OCI-LY1 (cell line): ENCODE results near the gene SLC35A3.
A peak's percentile ranks its signal among the peaks of the same experiment; 100 is the strongest.
"Not testable (repeated sequence)": the region's sequence is repeated elsewhere in the genome, so short reads cannot be mapped to it uniquely, and the experiment has no call there.

ENCODE experiments used
- H2AFZ ChIP-seq: fragments of 200-600 bp; sonication (generic), shearing (Covaris generic); 2 replicates; pipeline ENCODE4 v1.6.0; 2014; ENCODE audit warnings: antibody characterized with exemption, mild to moderate bottlenecking, low read length
- H3F3A ChIP-seq: fragments of 200-600 bp; sonication (generic), shearing (Covaris generic); 2 replicates; pipeline ENCODE4 v1.6.0; 2014; ENCODE audit warnings: mild to moderate bottlenecking, antibody characterized with exemption, low read length, moderate library complexity; ENCODE audit not compliant: insufficient read depth
- H3K27ac ChIP-seq: fragments of 200-600 bp; sonication (generic); 2 replicates; pipeline ENCODE4 v1.5.1; 2014; ENCODE audit warnings: low read length, mixed run types, mild to moderate bottlenecking, low read depth; ENCODE audit not compliant: poor library complexity, severe bottlenecking
- H3K27me3 ChIP-seq: fragments of 200-600 bp; sonication (generic); 2 replicates; pipeline ENCODE4 v1.6.0; 2014; ENCODE audit warnings: antibody characterized with exemption, mild to moderate bottlenecking, low read length, moderate library complexity; ENCODE audit not compliant: insufficient read depth
- H3K36me3 ChIP-seq: fragments of 200-600 bp; sonication (generic); 2 replicates; pipeline ENCODE4 v1.6.1; 2014; ENCODE audit warnings: mild to moderate bottlenecking, antibody characterized with exemption, low read length, moderate library complexity, mixed read lengths; ENCODE audit not compliant: insufficient read depth
- H3K4me1 ChIP-seq: fragments of 200-600 bp; sonication (generic); 2 replicates; pipeline ENCODE4 v1.5.1; 2014; ENCODE audit warnings: mild to moderate bottlenecking, low read length, moderate library complexity; ENCODE audit not compliant: insufficient read depth, severe bottlenecking
- H3K4me2 ChIP-seq: fragments of 200-600 bp; sonication (generic), shearing (Covaris generic); 2 replicates; pipeline ENCODE4 v1.6.1; 2014; ENCODE audit warnings: low read length
- H3K4me3 ChIP-seq: fragments of 200-600 bp; sonication (generic); 2 replicates; pipeline ENCODE4 v1.5.1; 2014; ENCODE audit warnings: low read length, low read depth, mild to moderate bottlenecking, mixed read lengths; ENCODE audit not compliant: poor library complexity, severe bottlenecking
- H3K79me2 ChIP-seq: fragments of 200-600 bp; shearing (Covaris generic); 2 replicates; pipeline ENCODE4 v1.6.1; 2016; ENCODE audit warnings: mixed run types, low read length, mixed read lengths; ENCODE audit not compliant: insufficient read depth
- H3K9ac ChIP-seq: fragments of 200-600 bp; sonication (generic), shearing (Covaris generic); 2 replicates; pipeline ENCODE4 v1.6.1; 2014; ENCODE audit warnings: mild to moderate bottlenecking, low read length, mixed read lengths
- H3K9me2 ChIP-seq: fragments of 200-600 bp; sonication (generic), shearing (Covaris generic); 2 replicates; pipeline ENCODE4 v1.6.1; 2014; ENCODE audit warnings: low read depth, mild to moderate bottlenecking, low read length, mixed read lengths
- H3K9me3 ChIP-seq: fragments of 200-600 bp; shearing (Covaris generic); 2 replicates; pipeline ENCODE4 v1.6.1; 2014; ENCODE audit warnings: low read length, mixed read lengths
- H4K20me1 ChIP-seq: fragments of 200-600 bp; sonication (generic), shearing (Covaris generic); 2 replicates; pipeline ENCODE4 v1.6.0; 2016; ENCODE audit warnings: mild to moderate bottlenecking, low read length; ENCODE audit not compliant: insufficient read depth
- EZH2 ChIP-seq: fragments of 200-600 bp; sonication (generic), shearing (Covaris generic); IDR thresholded peaks from 2 replicates; pipeline ENCODE4 v1.8.0; 2017; ENCODE audit warnings: borderline replicate concordance, mixed run types, mild to moderate bottlenecking, antibody characterized with exemption, low read length, moderate library complexity, mixed read lengths
- TF ChIP-seq, protein P1 (sequence below): fragments of 200-600 bp; sonication (generic), shearing (Covaris generic); IDR thresholded peaks from 2 replicates; pipeline ENCODE4 v1.5.1; 2017; ENCODE audit warnings: mild to moderate bottlenecking, antibody characterized with exemption, low read length, moderate library complexity, mixed read lengths

SLC35A3 gene

GRCh38 chr1:99969260-99969728 lies 502 bp upstream of the SLC35A3 start:
- Histone ChIP-seq H3K27ac (peak overlapping the region; percentile 75), H2AFZ (peak overlapping the region; percentile 96), H3K27me3 (no peaks in the 10 kb centered on the region), H3K4me1 (peaks cover 23% of the 10 kb centered on the region), H3F3A (no peaks in the 10 kb centered on the region; the same call in 1 of the 2 replicates), H4K20me1 (no peaks in the 10 kb centered on the region), H3K36me3 (no peaks in the 10 kb centered on the region), H3K4me3 (peak overlapping the region; percentile 84), H3K79me2 (peaks cover 18% of the 10 kb centered on the region), H3K4me2 (peak overlapping the region; percentile 89), H3K9me3 (no peaks in the 10 kb centered on the region), H3K9me2 (no peaks in the 10 kb centered on the region), H3K9ac (peak overlapping the region; percentile 83)
- TF ChIP-seq, protein P1, sequence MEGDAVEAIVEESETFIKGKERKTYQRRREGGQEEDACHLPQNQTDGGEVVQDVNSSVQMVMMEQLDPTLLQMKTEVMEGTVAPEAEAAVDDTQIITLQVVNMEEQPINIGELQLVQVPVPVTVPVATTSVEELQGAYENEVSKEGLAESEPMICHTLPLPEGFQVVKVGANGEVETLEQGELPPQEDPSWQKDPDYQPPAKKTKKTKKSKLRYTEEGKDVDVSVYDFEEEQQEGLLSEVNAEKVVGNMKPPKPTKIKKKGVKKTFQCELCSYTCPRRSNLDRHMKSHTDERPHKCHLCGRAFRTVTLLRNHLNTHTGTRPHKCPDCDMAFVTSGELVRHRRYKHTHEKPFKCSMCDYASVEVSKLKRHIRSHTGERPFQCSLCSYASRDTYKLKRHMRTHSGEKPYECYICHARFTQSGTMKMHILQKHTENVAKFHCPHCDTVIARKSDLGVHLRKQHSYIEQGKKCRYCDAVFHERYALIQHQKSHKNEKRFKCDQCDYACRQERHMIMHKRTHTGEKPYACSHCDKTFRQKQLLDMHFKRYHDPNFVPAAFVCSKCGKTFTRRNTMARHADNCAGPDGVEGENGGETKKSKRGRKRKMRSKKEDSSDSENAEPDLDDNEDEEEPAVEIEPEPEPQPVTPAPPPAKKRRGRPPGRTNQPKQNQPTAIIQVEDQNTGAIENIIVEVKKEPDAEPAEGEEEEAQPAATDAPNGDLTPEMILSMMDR: no peak
- TF ChIP-seq EZH2: no peak

DNA sequence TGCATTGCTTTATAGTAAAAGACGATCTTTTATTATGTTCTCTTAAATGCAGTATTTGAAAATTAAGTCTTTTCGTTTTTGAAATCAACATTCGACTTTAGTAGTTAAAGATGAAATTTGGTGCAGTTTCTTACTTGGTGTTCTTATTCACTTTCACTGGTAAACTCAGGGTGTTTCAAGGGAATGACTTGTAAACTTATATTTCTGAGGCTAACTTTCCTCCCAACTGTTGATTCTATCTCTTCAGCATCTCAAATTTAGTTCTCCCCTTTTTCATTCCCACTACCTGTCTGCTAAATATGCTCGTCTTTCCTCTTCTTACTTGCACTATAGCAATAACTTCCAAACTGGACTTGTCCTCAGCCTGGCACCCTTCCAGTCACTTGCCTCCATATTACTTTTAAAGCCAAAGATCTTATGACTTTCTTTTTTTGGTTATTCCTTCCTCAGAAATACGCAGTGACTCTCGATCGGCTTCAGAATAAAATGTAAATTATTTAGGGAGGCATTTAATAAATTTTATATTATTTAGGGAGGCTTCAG lies 988 bp downstream of the SLC35A3 start:
- peak overlapping the region; percentile 5 for H3K27ac ChIP-seq
- peak overlapping the region; percentile 84 for H3K4me3 ChIP-seq
- H3K27me3 ChIP-seq: no peaks in the 10 kb centered on the region
- H3K9me3 ChIP-seq: no peaks in the 10 kb centered on the region
- no peak for TF ChIP-seq EZH2
- TF ChIP-seq, protein P1: no peak
- H3K4me1 ChIP-seq: peaks cover 23% of the 10 kb centered on the region
- peak overlapping the region; percentile 83 for H3K9ac ChIP-seq
- H2AFZ ChIP-seq: no peak overlapping the region
- H4K20me1 ChIP-seq: no peaks in the 10 kb centered on the region
- peaks cover 18% of the 10 kb centered on the region for H3K79me2 ChIP-seq
- no peaks in the 10 kb centered on the region for H3K9me2 ChIP-seq
- H3K36me3 ChIP-seq: peaks cover 9% of the 10 kb centered on the region; the same call in 1 of the 2 replicates
- H3K4me2 ChIP-seq: peak overlapping the region; percentile 89
- H3F3A ChIP-seq: no peaks in the 10 kb centered on the region; the same call in 1 of the 2 replicates

GRCh38 chr1:99972066-99972465 lies 2.3 kb downstream of the SLC35A3 start:
- H3K36me3 ChIP-seq: peaks cover 14% of the 10 kb centered on the region; the same call in 1 of the 2 replicates
- H3K79me2 ChIP-seq: peaks cover 18% of the 10 kb centered on the region
- H2AFZ ChIP-seq, H3K9me3 ChIP-seq, H3K27me3 ChIP-seq, H3F3A ChIP-seq, H4K20me1 ChIP-seq, H3K4me2 ChIP-seq, H3K27ac ChIP-seq, H3K9ac ChIP-seq, H3K9me2 ChIP-seq, H3K4me3 ChIP-seq: not testable (repeated sequence)
- peaks cover 23% of the 10 kb centered on the region for H3K4me1 ChIP-seq

- no peak overlapping the region for H3K9ac ChIP-seq
- no peaks in the 10 kb centered on the region for H3K27me3 ChIP-seq
- no peak overlapping the region for H3K27ac ChIP-seq
- H3K36me3 ChIP-seq: peaks cover 14% of the 10 kb centered on the region; the same call in 1 of the 2 replicates
- H2AFZ ChIP-seq: no peak overlapping the region
- no peak overlapping the region for H3K4me2 ChIP-seq
- TF ChIP-seq, protein P1: no peak
- no peak for TF ChIP-seq EZH2
- peaks cover 15% of the 10 kb centered on the region for H3K79me2 ChIP-seq
- no peaks in the 10 kb centered on the region for H3K9me2 ChIP-seq
- no peaks in the 10 kb centered on the region for H3K9me3 ChIP-seq
- H3K4me3 ChIP-seq: no peak overlapping the region
- peaks cover 7% of the 10 kb centered on the region for H3K4me1 ChIP-seq
- no peaks in the 10 kb centered on the region for H3F3A ChIP-seq
- H4K20me1 ChIP-seq: no peaks in the 10 kb centered on the region
These were observed 5.7 kb downstream of the SLC35A3 start for GRCh38 chr1:99975529-99975928.

- not testable (repeated sequence) for H3K9me2 ChIP-seq, H3K4me1 ChIP-seq, H3K27ac ChIP-seq, H4K20me1 ChIP-seq, H3K4me2 ChIP-seq, H3K4me3 ChIP-seq, H2AFZ ChIP-seq, H3K9me3 ChIP-seq, H3F3A ChIP-seq, H3K27me3 ChIP-seq, H3K9ac ChIP-seq
- peaks cover 14% of the 10 kb centered on the region for H3K79me2 ChIP-seq
- peaks cover 14% of the 10 kb centered on the region; the same call in 1 of the 2 replicates for H3K36me3 ChIP-seq
These were observed 7.5 kb downstream of the SLC35A3 start for GRCh38 chr1:99977326-99977725.
